Measurements from ENCODE around the gene CRB1.

GRCh38 chr1:197480446-197480845 lies 212.4 kb downstream of the CRB1 start:
- TF ChIP-seq GATA2 (IDR thresholded peaks at IDR 0.05; ENCODE audit: low read depth, low read length): no peak
- no peak for TF ChIP-seq GATA3 (IDR thresholded peaks at IDR 0.05; ENCODE audit: low read depth, low read length)
